ENCODE measurements around the gene SMPX. TPM values are rescaled to one million over a fixed set of nuclear protein-coding genes. Genes with fewer than 3 reads are reported as not detected.

SMPX gene
- total and polyA plus RNA-seq, 9 of the 15 experiments (the other 6 are each of a cell fraction or from before 2014, with no cell fraction given) = not detected

- H3K4me3 ChIP-seq = no peak overlapping the region
- WGBS (ENCODE audit: insufficient coverage, low coverage, missing lambda C conversion rate) = 0% methylated on average over 1 of the region's 2 CpGs
- no TSS peak for BruUV-seq (replicated peaks)
- TF ChIP-seq SRSF3 (IDR thresholded peaks at IDR 0.05; ENCODE audit: insufficient read depth, low read length) (no peak), THAP12 (CRISPR knock-in tag; IDR thresholded peaks at IDR 0.05) (no peak), RUNX1 (IDR thresholded peaks at IDR 0.05; ENCODE audit: low read depth) (no peak), NELFE (IDR thresholded peaks at IDR 0.05; ENCODE audit: insufficient read depth, insufficient read length) (no peak), TAF1 (IDR thresholded peaks at IDR 0.05; ENCODE audit: control insufficient read depth, extremely low read depth, insufficient read depth, low read length, severe bottlenecking) (no peak), FOXJ3 (CRISPR knock-in tag; IDR thresholded peaks at IDR 0.05) (no peak), ASH1L (IDR thresholded peaks at IDR 0.05; ENCODE audit: borderline replicate concordance, low read depth, partially characterized antibody) (no peak), ZNF449 (CRISPR knock-in tag; IDR thresholded peaks at IDR 0.05) (no peak), HDAC8 (tag; IDR thresholded peaks at IDR 0.05) (no peak)
- no peaks in the 10 kb centered on the region for H3K36me3 ChIP-seq (ENCODE audit: control insufficient read depth, insufficient read depth, low read length)
- no peaks in the 10 kb centered on the region for H3K9me1 ChIP-seq (ENCODE audit: control insufficient read depth, insufficient read depth, low read length)
- no peak overlapping the region for H2AFZ ChIP-seq (ENCODE audit: low read depth, low read length)
- POLR2A ChIA-PET = no interaction called here
- CTCF ChIA-PET (ENCODE audit: low intra/inter-chr PET ratio) = no interaction called here
- H3K79me2 ChIP-seq (ENCODE audit: control insufficient read depth, insufficient read depth, low read length) = no peaks in the 10 kb centered on the region
- H3K27ac ChIP-seq (ENCODE audit: extremely low read depth, low read depth, low read length) = no peak overlapping the region
- H3K4me1 ChIP-seq (replicated peaks in 1 of 2; ENCODE audit: control insufficient read depth in 2 of 2, insufficient read depth in 2 of 2, low read length in 2 of 2) = no peaks in the 10 kb centered on the region
- no peaks in the 10 kb centered on the region for H3K27me3 ChIP-seq (ENCODE audit: control insufficient read depth in 2 of 2, insufficient read depth in 2 of 2, low read length in 2 of 2)
- intact Hi-C loops (cut with micrococcal nuclease) = no loop called here
- H3K4me2 ChIP-seq (ENCODE audit: insufficient read depth, low read length) = no peak overlapping the region
- ATAC-seq = no peak
- no peak for DNase-seq (ENCODE audit: extremely low read depth in 1 of 4, low spot score in 3 of 4)
- no peaks in the 10 kb centered on the region for H3K9me3 ChIP-seq (replicated peaks; ENCODE audit: control insufficient read depth, insufficient read depth, low read depth, low read length)
- no peaks in the 10 kb centered on the region for H4K20me1 ChIP-seq (replicated peaks; ENCODE audit: control insufficient read depth, insufficient read depth, low read length)
- no peak overlapping the region for H3K9ac ChIP-seq (ENCODE audit: insufficient read depth in 1 of 2, low read depth in 2 of 2, low read length in 2 of 2)
- in situ Hi-C loops (cut with MboI) = no loop called here
- FAIRE-seq = no peak
These were observed 42.6 kb downstream of the SMPX start for GRCh38 chrX:21715337-21715736.

Data from K562 (cell line).